Measurements from ENCODE around the gene MYPOP. TPM values are rescaled to one million over a fixed set of nuclear protein-coding genes. Genes with fewer than 3 reads are reported as not detected.
A peak's percentile ranks its signal among the peaks of the same experiment; 100 is the strongest.

Gene MYPOP
- total and polyA plus RNA-seq, 9 of the 15 experiments (the other 6 are each of a cell fraction or from before 2014, with no cell fraction given): 0.32 to 7.6 (median 1.6) TPM

- TF ChIP-seq DIDO1 (tag; IDR thresholded peaks at IDR 0.05; ENCODE audit: low read depth) (no peak), SIN3B (IDR thresholded peaks at IDR 0.05; ENCODE audit: low read depth) (peak; percentile 72), RBM25 (IDR thresholded peaks at IDR 0.05; ENCODE audit: low read depth, low read length, severe bottlenecking) (peak; percentile 96), MAFK (IDR thresholded peaks at IDR 0.05; ENCODE audit: low read length) (no peak), RB1 (IDR thresholded peaks at IDR 0.05; ENCODE audit: low read depth) (peak; percentile 45), KDM1A (IDR thresholded peaks at IDR 0.05) (no peak), HBP1 (CRISPR knock-in tag; IDR thresholded peaks at IDR 0.05) (no peak), LEF1 (IDR thresholded peaks at IDR 0.05) (no peak), ZNF445 (CRISPR knock-in tag; IDR thresholded peaks at IDR 0.05; ENCODE audit: low read depth) (no peak), NCOA6 (IDR thresholded peaks at IDR 0.05) (peak; percentile 91), ARNT (IDR thresholded peaks at IDR 0.05) (no peak), POLR2A (conservative IDR thresholded peaks at IDR 0.05) (no peak), ZNF764 (CRISPR knock-in tag; IDR thresholded peaks at IDR 0.05; ENCODE audit: low read depth) (no peak), E2F5 (CRISPR knock-in tag; IDR thresholded peaks at IDR 0.05) (no peak), ARHGAP35 (IDR thresholded peaks at IDR 0.05; ENCODE audit: partially characterized antibody) (no peak), ZNF146 (CRISPR knock-in tag; IDR thresholded peaks at IDR 0.05; ENCODE audit: unreplicated experiment) (no peak), TGIF2 (CRISPR knock-in tag; IDR thresholded peaks at IDR 0.05) (0 out of 2 replicates have a peak, but pooled peaks have one; percentile 54), C11orf30 (IDR thresholded peaks at IDR 0.05; ENCODE audit: low read depth) (no peak), ZNF175 (CRISPR knock-in tag; IDR thresholded peaks at IDR 0.05; ENCODE audit: low read depth) (no peak), NCOR1 (IDR thresholded peaks at IDR 0.05) (0 out of 2 replicates have a peak, but pooled peaks have one; percentile 3), SPI1 (IDR thresholded peaks at IDR 0.05; ENCODE audit: borderline replicate concordance, low read depth, low read length) (0 out of 2 replicates have a peak, but pooled peaks have one; percentile 1), CREBBP (IDR thresholded peaks at IDR 0.05; ENCODE audit: low read depth, low read length) (no peak), NONO (IDR thresholded peaks at IDR 0.05; ENCODE audit: low read depth in 2 of 2, low read length in 1 of 2) (peak; percentile 44 to 59; a peak in 2 of 4 replicates)
- TF ChIP-seq, protein P1, sequence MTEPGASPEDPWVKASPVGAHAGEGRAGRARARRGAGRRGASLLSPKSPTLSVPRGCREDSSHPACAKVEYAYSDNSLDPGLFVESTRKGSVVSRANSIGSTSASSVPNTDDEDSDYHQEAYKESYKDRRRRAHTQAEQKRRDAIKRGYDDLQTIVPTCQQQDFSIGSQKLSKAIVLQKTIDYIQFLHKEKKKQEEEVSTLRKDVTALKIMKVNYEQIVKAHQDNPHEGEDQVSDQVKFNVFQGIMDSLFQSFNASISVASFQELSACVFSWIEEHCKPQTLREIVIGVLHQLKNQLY (CRISPR knock-in tag; conservative IDR thresholded peaks at IDR 0.05): no peak
These were observed 16.6 kb downstream of the MYPOP start, which contains the start of gene IRF2BP1 (continued) for GRCh38 chr19:45885556-45886426.
